ENCODE data around the gene NEK6.
A peak's percentile ranks its signal among the peaks of the same experiment; 100 is the strongest.

NEK6 gene

DNA sequence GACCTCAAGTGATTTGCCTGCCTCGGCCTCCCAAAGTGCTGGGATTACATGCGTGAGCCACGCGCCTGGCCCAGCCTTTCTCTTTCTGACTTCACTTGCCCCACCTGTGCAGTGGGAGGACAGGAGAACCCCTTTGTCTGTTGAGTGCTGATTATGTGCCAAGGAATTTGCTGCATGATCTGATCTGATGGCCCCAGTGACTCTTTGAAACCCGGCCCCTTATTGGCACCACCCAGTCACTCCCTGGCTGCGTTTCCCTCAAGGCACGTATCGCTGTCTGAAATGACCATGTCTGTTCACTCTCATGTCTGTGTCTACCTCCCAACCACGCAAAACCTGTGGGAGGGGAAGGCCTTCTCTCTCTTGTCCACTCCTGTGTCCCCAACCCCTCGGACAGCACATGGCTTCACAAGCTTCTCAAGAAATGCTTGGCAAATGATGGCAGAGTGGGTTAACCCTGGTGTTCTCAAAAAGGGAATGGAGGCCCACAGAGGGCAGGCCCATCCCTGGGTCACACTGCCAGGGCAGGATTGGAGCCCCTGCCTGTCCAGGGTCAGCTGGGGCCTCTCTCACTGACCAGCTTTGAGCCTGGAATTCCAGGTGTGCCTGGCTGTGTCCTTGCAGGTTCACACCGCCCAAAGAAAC lies 21.9 kb downstream of the NEK6 start:
- DNase-seq (ENCODE audit: low read depth, low spot score) = no peak

DNA sequence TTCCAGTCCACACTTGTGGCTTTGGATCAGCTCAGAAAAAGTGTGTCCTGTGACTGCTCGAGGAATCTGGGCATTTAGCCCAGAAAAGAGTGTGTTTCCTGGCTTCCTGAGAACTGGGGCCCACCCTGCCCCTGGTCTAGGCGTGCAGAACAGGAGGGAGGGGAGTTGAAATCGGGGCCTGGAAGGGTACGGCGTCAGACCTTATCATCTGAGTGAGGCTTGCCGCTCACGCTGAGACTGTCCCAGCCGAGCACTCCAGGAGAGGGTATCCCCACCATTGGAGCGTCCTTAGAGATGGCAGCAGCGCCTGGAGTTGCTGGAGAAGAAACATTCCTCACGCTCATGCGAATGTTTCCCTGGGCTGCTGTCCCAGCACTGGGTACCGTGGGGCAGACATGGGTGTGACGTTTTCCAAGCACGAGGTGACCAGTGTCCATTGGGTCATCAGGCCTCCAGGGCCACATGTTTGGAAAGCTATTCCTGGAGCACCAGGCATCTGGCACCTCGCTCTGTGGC lies 22.5 kb downstream of the NEK6 start:
- no peak for DNase-seq (ENCODE audit: low read depth, low spot score)

DNA sequence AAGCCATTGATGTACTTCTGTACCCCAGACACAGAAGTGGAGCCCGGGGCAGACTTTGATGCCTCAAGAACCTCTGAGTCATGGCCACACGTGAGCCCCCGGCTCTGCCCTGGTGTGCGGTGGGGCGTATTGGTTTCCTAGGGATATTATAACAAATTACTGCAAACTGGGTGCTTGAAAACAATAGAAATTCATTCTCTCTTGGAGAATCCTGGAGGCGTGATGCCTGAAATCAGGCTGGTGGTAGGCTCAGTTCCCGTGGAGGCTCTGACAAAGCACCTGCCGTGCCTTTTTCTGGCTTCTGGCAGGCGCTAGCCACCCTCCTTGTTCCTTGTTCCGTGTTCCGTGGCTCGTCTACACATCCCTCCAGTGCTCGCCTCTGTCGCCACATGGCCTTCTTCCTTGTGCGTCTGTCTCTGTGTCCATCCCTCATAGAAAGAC lies 24.2 kb downstream of the NEK6 start:
- DNase-seq (ENCODE audit: low read depth, low spot score) = no peak

DNA sequence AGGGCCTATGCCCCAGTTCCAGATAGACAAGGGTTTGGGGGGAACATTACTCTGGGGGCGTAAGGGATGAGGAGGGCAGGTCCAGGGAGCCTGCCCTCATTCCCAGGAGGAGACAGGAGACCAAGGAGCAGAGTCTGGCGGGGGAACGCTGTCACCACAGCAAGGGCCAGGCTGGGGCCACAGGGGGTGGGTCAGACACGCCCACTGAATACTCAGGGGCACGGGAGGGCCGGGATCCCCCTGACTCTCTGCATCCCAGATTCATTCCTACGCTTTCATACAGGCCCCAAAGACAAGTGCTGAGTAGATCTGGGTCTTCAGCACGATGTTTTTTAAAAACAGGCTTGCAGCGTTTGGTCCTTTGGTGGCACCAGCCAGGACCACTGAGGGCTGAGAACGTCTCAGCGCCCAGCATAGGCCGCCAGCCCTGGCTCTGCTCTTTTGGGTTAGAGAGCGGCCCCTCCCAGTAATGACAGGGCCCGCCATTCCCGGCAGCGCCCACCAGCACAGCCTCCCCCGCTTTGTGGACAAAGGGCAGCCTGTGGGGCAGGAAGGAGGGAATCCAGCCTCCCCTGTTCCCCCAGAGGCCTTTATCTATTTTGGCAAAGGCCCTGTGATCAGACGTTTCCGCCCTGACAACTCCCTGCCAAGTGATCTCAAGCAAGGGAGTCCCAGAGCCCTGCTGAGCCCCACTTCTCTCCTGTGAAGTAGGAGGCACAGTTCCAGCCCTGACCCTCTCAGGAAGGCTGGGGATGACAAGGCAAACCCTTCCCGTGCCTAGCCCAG lies 24.9 kb downstream of the NEK6 start:
- no peak for DNase-seq (ENCODE audit: low read depth, low spot score)

DNA sequence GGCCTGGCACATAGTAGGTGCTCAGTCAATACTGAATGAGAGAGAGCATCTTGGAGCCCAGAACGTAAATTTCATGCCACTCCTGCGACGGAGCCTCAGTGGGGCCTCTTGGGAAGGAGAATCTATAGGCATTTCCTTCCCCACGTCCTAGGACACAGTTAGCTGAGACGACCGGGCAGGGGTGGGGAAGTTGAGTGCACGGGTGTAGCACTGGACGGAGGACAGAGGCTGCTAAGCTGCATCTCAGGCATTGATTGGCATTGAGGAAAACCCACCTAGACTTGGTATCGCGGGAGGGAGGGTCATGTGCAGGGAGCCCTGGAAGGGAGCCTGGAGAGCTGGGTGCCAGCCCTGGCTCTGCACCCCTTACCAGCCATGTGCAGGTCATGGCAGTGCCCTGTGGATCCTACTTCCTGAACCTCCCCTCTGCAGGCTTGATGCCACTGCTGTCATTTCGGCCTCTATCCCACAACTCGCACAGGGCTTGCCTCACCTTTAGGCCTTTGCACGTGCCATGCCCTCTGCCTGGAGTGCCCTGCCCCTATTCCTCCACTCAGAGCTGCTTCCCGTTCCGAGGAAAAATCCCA lies 25.6 kb downstream of the NEK6 start:
- DNase-seq (ENCODE audit: low read depth, low spot score) = no peak

DNA sequence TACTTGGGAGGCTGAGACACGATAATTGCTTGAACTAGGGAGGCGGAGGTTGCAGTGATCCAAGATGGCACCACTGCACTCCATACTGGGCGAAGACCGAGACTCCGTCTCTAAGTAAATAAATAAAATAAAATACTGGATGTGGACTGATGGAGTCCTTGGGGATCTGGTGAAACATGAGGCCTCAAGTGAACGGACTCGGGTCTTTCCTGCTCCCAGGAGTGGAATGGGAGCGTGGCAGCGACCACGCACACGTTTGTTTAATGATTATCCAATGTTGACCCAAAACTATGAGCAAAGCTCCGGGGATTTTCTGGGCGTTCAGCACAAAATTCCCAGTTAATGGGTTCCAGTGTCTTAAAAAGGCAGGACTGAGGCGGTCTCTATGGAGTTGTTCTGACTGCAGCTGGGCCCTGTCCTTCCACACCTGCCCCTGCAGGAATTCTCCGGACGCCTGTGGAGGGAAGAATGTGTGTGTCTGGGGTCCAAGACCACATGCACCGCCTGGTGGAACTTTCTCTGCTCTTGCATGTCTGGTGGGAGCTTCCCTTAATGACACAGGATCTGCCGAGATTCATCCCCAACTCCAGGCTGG lies 26.6 kb downstream of the NEK6 start:
- no peak for DNase-seq (ENCODE audit: low read depth, low spot score)

DNA sequence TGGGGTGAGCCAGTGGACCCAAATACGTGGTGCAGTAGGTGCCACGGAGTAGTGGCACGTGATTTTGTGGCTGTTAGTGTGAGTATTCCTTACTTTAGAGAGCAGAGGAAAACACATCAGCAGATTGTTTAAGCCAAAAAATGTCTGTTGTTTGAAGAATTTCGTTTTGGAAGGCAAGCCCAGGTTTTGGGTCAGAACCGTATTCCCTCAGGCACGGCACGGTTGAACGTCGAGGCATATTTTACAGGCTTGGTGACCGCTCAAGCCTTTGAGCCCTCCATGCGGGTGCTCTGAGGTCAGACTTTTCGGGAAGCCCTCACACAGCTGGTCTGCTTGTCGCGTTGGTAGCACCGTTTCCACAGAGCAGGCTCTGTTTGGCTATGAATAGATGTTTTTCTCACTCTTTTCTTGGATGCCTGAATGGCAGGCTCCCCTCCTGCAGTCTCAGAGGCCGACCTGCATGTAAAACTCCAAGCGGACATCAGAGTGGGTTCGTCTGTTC lies 27.2 kb downstream of the NEK6 start:
- DNase-seq (ENCODE audit: low read depth, low spot score) = no peak

DNA sequence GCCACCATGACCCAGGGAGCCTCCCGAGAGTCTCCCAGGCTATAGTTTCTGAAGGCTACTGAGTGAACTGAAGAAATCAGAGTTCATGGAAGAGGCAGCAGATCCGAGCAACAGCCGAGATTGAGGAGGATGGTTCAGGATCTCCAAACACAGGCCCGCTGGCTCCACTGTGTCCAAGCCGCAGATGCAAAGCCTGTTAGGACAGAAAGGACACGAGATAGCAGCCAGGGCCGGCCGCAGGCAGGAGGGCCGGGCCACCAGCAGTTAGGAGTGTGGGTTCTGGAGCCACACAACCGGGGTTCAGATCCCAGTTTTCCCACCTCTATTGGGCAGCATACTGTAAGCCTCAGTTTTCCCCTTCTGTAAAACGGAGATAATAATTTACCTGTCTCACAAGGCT lies 27.7 kb downstream of the NEK6 start:
- no peak for DNase-seq (ENCODE audit: low read depth, low spot score)

DNA sequence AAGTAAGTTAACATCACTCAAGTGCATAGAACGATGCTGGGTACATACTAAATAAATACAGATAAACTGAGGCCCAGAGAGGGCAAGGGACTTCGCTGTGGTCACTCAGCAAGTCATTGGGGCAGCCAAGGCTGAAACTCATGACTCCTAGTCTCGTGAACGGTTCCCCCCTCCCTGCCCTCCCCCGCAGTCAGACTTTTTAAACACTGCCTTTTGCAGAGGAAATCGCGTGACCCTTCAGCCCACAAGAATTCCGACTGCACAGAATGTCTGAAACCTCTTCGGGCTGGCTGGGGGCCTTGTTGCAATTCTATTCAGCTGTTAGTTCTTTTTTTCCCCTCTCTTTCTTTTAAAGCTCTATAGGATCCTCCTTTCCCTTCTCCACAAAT lies 28.1 kb downstream of the NEK6 start:
- no peak for DNase-seq (ENCODE audit: low read depth, low spot score)

DNA sequence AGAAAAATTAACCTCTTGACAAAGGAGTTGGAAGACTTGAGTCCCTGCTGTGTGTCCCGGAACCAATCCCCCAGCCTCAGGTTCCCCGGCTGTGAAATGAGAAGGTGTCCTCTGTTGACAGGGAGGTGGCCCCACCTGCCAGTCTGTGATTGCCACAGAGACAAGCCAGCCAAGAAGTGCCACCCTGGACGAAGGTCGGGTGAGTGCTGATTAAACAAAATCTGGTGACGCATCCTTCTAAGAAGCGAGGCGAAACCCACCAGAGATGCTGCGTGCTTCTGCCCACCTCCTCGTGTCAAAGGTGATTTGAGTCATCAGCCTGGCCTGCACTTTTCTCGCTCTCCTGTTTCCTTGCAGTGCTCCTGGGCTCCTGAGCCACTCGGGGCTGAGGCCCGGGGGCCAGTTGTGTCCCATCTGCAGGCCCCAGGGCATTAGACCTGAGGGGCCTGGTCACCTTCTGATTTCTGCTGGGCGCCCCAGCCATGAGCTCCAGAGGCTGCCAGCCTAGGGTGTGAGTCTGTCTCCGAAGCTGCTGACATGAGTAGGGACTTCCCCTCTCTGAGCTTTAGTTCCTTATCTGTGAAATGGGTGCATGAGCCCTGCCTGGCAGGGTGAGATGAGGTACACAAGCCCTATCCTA lies 28.7 kb downstream of the NEK6 start:
- DNase-seq (ENCODE audit: low read depth, low spot score) = no peak

DNA sequence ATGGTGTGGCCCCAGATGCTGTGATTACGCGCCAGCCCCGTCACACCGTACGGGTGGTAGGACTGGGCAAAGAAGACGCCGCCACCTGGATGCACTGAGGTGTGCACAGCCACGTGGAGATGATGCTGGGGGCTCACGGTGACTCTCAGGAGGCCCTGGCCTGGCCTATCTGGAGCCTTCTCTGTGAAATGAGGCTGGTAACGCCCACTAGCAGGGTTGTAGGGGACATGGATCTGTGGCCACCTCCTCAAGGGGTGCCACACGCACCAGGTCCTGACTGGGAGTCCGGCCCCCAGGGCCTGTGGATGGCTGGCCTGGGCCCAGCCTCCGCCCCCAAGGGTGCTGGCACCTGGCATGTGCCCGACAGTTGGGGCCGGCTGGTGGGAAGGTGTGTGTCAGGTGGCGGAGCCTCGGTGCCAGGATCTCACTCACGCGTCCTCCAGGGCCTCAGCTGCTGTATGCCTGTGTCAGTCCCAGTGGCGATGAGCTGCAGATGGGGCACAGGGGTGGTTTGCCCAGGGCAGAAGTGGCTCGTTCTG lies 32.4 kb downstream of the NEK6 start:
- DNase-seq (ENCODE audit: low read depth, low spot score) = no peak

DNA sequence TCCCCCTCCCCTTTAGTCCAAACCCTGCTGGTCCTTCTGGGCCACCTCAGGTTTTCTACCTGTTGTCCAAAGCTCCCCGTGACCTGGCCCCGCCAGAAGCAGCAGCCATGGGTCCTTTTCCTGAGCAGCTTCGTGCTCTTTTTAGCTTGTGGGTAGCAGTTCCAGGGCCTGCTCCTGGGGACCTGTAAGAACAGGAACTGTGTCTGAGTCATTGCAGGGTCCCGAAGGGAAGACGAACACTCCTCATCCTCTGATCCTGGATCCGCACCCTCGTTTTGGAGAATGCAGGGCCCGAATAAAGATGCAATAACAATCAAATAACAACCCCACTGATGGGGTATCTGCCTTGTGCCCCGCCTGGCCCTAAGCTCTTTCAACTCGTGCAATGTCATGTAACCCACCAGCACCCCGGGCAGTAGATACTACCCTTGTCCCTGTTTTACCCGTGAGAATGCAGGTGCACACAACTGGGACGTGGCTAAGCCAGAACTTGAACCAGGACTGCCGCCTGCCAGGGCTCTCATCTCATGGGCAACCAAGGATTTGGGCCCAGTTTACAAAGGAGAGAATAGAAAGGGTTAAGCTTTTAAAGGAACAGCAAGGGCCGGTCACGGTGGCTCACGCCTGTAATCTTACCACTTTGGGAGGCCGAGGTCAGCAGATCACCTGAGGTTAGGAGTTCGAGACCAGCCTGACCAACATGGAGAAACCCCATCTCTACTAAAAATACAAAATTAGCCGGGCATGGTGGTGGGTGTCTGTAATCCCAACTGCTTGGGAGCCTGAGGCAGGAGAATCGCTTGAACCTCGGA lies 33.2 kb downstream of the NEK6 start:
- no peak for DNase-seq (ENCODE audit: low read depth, low spot score)

DNA sequence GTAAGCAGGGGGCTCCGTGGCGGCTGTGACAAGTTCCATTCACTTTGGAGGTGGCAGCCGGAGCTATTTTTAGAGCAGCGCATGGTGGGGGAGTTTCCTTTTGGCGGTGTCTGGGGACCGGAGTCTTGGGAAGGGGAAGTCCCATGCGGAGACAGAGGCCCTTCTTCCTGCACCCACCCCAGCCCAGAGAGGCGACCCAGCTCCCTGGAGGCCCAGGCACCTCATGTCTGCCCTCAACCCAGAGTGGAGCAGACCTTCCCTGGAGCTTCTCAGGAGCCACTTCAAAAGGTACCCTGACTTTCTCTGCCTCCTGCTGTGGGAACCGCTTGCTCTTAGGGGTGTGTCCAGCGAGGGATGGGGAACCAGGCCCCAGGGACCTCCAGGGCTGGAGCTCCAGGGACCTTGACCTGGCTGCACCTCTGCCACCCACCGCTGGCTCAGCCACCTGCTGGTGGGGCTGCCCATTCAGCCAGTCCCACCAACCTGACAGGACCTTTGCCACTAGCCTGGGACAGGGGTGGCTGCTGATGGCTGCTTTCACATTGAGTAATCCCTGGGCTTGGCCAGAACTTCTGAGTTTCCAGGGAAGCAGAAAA lies 34.1 kb downstream of the NEK6 start:
- DNase-seq (ENCODE audit: low read depth, low spot score) = no peak

DNA sequence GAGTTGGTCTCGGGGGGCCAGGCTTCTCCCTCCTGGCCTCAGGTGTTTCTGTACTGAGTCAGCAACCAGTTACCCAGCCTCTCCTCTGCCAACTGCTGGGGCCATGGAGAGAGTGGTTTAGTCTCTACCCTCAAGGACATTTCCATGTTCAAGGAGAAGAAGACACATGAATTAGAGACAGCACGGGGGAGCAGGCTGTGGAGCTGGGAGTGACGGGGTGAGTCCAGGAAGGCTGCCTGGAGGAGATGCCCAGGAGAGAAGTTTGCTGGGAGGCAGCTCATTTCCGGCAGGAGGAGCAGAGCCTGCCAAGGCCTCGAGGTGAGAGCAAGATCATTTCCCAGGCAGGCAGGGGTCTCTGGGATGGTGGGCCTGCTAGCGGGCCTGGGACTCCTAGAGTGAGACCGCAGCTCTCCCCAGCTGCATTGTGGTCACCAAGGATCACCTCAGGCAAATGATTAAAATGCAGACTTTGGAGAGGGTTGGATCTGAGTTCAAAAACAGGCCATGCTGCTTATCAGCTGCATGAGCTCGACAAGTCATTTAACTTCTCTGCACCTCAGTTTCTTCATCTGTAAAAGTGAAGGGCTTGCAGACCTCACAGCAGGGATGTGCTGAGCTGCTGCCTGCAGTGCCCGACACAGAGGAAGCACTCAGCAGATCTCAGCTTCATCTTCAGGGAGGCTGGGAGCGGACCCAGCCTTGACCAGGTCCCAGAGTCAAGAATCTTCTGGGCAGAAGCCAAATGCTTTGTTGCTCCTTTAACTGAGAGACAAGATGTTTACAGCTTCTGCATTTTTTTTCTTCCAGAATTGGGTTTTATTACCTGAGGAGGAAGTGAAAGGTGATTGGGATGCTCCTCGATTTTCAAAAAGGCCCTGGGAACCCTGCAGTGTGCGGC lies 35.2 kb downstream of the NEK6 start:
- DNase-seq (ENCODE audit: low read depth, low spot score) = peak; percentile 51

DNA sequence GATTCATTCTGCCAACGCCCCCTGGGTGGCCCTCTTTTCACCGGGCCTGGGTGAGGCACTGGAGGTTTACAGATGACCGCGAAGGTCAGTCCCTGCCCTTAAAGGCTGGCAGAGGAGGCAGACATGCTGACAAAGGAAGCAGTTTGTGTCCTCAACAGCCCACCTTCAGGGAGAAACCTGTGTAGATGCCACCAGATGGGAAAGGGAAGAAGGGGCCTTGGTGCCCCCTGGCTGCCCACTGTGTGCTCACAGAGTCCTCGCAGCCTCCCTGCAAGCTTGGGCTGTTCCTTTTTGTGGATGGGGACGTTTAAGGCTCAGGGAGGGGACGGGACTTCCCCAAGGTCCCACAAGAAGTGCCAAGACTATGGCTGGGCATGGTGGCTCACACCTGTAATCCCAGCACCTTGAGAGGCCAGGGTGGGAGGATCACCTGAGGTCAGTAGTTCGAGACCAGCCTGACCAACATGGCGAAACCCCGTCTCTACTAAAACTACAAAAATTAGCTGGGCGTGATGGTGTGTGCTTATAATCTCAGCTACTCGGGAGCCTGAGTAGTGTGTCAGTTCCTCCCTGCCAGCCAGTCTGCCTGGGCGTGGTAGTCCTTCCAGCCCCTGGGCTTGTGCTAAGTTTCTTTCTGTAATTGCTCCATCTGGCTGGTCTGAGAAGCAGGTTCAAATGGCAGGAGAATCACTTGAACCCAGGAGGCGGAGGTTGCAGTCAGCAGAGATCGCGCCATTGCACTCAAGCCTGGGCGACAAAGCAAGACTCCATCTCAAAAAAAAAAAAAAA lies 36.2 kb downstream of the NEK6 start:
- DNase-seq (ENCODE audit: low read depth, low spot score) = no peak

DNA sequence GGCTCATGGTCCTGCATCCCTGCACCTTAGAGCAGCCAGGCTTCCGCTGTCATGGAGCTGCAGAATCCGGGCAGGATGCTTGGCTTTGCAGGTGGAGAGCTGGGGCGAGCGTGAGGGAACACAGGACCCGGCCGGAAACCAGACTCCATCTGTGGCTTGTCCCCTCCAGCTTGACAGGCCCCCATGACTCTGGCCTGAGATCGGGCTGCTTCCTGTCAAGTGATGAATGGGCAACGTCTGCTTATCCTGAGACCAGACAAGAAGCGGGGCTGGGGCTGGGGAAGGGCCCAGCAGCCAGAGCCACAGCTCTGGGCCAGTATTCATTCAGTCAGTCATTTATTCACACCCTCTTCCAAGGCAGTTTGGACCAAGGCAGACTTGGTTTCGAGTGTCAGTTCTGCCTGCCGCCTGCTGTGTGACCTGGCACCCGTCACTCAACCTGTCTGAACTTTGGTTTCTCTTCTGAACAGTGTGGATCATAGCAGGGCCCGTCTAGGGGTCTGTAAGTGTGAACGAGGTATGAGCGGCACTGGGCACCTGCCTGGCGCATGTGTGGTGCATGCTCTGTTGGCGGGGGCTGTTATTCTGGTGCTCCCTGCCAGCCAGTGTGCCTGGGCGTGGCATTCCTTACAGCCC lies 37.5 kb downstream of the NEK6 start:
- peak; percentile 86 for DNase-seq (ENCODE audit: low read depth, low spot score)

DNA sequence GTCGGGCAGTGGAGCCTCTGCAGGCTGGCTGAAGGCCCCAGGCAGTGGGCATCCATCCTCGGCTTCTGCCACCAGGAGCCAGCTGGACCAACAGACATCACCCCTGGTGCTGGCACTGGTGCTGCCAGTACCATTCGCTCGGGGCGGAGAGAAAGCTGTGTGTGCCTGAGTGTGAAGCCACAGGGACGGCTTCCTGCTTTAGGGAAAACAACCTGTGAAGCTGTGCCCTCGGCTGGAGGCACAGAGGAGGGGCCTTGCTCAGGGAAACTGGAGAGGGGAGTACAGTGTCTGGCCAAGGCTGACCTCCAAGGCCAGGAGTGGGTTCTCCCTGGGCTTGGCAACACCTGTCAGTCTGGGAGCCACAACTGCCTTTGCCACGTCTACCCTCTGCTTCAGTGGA lies 38.3 kb downstream of the NEK6 start:
- no peak for DNase-seq (ENCODE audit: low read depth, low spot score)

Data from ELF-1 (cell line).